ENCODE data around the gene DEGS2.

DEGS2 gene

DNA sequence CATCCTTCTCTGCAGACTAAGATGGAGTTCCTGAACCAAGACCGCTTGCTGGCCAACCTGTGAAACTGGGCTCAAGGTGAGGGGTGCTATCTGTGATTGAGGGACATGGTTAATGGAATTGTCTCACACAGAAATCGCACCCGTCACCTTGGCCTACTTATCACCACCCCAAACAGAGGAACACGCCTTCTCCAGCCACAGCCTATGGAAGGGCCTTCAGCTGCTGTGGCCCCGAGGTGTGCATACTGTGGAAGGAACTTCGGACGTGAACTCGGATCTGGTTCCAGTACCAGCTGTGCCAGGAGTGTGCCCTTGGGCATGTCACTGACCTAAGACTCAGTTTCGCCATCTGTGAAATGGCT is 49.9 kb downstream of the DEGS2 start:
- no peak for DNase-seq

DNA sequence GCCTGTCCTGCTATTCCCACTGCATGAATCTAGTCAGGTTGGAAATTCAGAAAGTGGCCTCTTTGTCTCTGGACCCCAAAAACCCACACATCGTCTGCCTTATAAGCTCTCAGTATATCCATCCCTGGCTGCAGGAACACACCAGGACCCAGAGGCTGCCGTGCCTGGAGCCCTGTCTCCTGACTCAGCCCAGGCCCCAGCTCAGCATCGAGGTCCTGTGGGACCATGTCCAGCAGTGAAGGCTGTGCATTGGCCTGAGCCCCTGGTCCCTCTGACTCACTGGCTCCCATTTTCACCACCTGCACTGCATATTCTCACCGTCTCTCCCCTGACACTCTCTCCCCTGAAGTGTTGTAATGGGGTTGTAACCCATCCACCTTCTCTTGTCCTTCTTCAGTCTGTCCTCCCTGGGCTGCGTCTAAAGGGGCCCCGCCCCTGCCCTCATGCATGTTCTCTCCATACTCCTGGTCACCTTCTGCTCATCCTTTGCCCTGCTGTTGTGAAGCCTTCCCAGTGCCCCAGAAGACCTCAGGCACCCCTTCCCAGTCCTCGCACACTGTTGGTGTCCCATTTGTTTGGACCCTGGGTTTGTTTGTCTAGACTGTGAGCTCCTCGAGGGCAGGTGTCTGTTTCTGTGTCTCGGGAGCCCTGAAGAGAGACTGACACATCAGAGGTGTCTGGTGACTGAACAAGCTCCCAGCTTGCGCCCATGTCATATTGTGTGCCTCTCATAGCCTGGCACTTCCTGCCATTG is 50.4 kb downstream of the DEGS2 start:
- DNase-seq, result no peak

DNA sequence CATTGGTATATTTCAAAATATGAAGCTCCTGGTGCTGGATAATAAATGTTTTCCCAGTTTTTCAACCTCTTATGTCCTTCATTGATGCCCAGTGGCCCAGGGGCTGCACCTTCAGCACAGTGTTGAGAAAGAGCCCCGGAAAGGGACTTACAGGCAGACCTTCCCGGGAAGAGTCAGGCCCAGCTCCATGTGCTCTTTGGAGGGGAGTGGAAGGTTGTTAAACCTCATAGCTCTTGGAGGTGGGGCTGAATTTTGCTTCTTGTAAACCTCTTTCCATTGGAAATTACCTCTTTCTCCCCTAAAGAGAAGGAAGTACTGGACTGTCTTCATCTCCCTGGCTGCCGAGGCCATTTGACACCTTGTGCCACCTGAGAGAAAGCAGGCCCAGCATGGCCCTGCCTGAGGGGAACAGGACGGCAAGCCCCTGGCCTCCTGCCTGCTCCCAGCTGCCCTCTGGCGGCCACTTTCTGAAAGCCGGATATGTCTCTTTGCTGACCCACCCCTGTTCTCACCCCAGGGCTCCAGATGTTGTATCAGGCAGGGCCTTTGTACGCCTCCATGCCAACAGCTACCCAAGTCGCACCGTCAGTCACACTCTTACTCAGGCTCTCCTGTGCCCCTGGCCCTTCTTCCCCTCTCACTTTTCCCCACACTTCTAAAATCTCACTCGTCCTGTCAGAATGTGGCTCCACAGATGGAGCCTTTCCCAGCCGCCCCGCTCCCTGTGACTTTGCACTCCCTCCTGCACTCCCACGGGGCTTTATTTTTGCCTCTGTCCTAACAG is 51.2 kb downstream of the DEGS2 start:
- peak; percentile 97 for DNase-seq

DNA sequence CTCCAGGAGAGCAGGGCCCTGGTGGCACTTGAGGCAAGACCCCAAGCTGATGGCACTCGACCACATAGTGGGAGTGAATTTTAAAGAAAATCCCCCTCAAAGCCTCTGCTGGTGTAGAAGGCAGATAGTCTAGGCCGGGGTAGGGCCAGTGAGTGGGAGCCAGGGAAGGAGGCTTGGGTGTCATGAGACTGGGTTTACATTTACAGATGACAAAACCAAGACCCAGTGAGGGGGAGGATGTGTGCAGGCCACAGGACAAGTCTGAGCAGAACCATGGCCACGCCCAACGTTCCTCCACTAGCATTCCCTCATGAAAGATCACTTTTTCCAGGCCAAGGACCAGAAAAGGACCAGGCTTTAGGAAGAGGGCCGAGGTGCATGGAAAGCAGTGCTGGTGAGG is 52.2 kb downstream of the DEGS2 start:
- DNase-seq, result peak; percentile 48

DNA sequence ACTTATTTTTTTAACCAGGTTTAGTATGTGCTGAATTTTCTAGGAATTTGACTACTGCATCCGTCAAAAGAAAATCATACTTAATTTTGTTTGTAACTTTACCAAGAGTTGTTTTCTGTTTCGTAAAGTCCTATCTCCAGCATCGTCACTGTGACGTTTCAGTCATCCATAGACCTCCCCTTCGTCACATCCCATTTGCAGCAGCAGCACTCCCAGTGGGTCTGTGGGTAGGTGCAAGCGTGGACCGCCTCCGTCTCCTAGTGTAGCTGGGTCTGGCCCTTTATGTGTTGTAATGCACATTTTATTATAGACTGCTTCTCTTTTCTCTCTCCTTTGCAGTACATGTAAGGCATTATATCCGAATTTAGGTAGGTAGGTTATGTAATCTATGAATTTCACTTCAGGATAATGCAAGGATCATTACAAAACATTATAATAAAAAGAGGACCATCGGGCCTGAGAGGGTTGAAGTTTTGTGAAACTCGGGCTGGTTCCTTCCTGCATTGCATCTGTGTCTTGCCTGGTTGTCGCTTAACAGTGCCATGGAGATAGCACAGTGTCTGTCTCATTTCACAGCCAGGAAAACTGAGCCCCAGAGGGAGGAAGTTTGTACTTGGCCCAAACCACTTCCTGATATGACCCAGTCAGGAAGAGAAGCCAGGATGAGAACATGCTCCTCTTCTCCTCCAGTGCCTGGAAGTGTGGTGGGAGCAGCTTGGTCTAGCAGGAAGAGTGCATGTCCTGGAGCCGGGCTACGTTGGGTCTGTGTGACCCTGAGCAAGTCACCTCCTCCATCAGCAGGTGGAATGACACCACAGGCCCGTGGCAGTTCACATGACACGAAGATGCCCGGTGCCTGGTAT is 53.0 kb downstream of the DEGS2 start:
- peak; percentile 65 for DNase-seq

DNA sequence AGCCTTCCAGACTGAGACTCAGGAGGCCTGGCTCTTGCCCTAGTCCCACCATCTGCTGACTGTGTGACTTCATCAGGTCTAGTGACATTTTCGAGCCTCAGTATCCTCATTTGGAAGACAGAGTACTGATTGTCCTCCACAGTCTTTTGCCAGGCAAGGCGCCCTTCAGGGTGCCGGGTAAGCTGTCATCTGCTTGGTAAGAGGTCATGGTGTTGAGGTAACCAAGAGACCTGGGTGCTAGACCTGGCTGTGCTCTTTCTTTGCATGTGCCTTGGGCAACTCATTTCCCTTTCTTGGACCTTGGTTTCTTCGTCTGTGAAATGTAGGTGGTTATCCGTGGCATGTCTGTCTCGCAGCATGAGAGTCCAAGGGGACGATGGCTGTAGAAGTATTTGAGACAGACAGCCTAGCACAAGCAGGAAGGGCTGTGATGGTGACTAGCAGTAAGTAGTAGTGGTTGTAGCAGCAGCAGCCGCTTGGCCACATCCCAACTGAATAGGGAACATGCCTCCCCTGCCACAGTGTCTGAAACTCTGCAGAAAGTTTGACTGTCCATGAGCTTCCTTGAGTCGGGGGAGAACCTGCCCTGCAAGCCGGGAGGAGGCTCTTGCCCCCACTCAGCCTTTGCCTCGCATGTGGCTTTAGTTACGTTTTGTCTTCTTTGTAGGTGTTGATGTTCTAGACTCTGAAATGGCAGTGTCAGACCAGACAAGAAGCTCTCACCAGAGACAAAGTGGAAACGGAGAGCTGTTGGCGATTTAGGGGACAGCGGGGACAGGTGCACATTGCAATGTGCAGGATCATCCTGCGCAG is 53.9 kb downstream of the DEGS2 start:
- no peak for DNase-seq

DNA sequence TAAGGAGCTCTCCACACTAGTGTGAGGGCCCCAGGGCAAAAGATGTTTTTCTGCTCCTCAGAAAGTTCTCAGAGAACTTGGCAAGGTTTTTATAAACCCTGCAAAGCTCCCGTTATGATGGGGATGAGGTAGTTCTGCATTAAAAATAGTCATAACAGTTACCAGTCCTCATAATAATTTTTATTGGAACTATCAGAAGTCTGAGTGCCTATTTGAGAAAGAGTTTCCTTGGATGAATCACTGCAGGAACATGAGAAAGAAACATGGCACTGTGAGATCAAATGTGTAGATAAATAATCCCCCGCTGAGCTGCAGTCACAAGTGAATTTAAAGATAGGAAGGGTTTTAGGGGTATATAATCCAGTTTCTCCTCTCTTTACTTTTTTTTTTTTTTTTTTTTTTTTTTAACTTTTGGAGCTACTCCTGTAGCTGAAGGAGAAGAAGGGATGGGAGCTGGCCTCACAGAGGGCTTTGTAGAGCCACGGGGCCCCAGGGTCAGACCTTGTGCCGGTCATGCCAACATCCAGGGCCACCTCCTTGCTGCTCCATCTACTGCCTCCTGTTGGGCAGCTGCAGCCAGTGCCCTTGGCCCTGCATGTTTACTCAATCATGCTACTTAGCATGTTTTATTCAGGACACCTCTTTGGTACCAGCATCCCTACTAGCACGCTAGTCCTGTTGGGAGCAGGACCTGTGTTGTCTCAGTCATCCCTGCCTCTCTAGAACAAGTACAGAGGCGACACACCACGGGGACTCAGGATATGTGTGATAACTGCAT is 54.7 kb downstream of the DEGS2 start:
- DNase-seq, result no peak

DNA sequence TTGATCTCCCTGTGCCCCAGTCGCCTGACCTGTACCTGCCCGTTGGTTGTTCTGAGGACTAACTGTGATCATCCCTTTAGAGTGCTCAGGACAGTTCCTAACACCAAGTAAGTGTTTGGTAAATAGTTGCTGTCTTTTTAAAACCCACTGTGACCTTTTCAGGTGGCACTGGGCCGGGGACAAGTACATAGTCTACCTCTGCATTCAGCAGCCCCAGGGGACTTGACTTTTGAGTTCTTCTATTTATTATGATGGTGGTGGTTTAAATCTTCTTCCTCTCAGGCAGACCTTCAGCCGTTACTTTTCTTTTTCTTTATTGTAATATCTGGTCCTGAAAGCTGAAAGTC is 55.5 kb downstream of the DEGS2 start:
- no peak for DNase-seq

DNA sequence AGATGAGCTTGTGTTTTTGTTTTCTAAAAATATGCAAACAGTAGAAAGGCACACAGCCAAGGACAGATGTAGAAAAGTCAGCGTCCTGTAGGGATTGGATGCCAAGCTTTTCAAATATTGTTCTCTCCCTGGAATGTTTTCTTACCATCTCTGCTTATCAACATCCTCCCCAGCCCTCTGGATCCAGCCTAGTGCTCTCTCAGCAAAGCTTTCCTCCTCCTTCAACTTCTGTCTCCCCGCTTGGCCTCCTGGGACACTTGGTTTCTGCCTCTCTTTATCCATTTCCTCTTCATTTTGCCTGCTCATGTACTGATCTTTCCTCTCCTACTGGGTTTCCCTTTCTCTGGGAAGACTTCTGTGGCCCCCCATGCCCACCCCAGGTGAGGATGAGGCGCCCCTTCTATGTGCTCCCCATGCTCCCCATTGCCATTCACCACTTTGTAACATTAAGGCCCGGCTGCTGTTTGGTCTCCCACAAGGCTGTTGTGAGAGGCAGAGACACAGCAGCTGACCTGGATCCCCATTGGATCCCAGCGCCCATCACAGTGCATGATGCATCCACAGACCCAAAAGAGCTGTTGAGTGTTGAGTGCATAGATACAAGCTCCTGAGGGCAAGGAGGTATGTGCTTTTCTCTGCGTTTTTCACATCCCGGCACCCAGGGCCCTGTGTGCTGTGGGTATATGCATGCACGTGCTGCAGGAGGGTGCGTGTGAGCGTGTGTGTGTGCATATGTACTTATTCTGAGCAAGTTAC is 56.0 kb downstream of the DEGS2 start:
- DNase-seq, result no peak

DNA sequence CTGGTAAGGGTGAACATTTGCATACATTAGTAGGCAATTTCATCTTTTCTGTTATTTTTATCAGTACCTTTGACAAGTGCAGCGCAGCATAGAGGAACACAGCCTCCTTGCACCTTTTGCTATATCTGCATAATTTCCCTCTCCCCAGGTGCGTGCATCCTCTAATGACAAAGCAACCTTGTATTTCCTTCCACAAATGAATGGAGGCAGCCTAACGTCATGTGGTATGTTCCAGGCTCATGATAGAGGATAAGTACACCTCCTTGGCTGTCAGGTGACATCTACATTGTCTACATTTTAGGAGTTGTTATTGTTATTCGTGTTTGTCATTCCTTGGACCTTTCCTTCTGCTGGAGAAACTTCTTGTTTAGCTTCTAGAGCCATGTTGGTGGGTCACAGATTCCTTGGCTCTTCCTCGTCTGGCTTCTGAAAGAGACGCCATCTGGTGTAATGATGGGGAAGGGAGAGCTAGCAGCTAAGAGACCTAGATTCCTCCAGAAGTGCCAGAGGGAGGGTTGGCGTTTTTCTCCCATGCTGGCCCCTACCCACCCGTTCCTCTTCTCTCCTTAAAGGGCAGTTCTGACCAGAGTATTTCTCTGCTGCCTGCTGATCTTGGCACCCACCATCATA is 57.2 kb downstream of the DEGS2 start:
- no peak for DNase-seq

DNA sequence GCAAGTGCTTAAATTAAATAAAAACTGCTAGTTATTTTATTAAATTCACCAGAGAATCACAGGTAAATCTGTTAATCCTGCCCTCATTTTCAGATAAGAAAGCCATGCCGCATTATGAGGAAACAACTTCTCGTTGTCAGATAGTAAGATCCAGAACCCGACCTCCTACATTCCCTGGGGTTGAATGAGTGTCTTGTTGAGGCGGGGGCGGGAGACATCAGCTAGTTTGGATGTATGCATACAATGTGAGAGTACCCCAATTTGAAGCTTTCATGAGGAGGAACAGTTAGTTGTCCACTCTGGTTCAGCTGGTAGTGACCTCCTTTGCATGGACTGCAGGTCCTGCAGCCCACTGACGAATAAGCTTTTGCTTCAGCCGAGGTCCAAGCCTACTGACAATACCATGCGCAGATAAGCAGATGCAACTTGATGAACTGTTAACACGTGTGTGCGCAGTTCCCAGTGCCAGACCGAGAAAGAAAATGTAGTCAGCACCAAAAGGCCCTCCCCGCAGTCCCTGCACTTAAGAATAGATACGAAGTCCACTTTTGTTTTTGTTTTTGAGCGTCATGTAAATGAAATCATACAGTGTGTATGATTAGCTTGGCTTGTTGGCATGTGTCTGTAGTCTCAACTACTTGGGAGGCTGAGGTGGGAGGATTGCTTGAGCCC is 59.3 kb downstream of the DEGS2 start:
- no peak for DNase-seq

DNA sequence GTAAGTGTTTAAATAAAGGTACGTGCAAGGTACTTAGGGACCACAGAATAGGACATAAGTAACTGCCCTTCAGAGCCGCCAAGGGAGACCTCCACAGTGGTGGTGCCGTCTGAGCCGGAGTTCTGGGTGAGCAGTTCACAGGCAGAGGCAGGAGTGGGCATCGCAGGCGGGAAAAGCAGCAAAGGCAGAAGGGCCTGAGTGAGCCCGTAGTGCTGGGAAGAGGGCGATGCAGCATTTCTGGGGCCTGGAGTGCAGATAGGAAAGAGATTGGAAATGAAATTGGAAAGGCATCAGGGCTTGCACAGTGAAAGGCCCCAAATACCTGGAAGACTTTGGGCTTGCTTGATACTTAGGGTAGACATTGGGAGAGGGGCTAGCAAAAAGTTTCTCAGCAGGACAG is 61.3 kb downstream of the DEGS2 start:
- no peak for DNase-seq

DNA sequence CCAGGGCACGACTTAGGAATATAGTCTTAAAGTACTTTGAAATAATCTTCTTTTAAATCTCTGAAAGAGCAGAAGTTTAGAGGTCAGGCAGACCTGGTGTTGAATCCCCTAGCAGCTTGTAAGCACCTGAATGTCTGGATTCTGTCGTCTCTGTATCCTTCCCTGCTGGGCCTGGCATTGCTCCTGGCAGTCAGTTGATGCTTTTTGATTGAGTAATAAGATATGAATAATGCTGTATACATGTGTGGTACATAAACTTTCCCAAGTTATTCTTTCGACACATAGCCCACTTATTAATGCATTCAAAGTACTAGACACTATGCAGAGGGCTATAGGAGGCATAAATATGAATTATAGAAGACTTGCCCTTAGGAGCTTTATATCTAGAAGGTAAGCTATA is 62.8 kb downstream of the DEGS2 start:
- DNase-seq, result no peak
